Liver (tissue), 3 donors: ENCODE measurements around the gene PTPRN2.

Experiments
- RAD21 ChIP-seq, 2 donors: IDR thresholded peaks; 2 replicates each; pipeline ENCODE4 v1.6.1; 2016; ENCODE audit warnings: antibody characterized with exemption in 2 of 2, mild to moderate bottlenecking in 2 of 2
- TF ChIP-seq, protein P1 (sequence below): fragments of 150-350 bp; IDR thresholded peaks from 2 replicates; pipeline ENCODE4 v1.5.1; 2017; ENCODE audit warnings: improper control_type of control experiment, low read depth, low read length; ENCODE audit not compliant: missing input control
- donor health status: healthy.
- donor health status: healthy.

DNA sequence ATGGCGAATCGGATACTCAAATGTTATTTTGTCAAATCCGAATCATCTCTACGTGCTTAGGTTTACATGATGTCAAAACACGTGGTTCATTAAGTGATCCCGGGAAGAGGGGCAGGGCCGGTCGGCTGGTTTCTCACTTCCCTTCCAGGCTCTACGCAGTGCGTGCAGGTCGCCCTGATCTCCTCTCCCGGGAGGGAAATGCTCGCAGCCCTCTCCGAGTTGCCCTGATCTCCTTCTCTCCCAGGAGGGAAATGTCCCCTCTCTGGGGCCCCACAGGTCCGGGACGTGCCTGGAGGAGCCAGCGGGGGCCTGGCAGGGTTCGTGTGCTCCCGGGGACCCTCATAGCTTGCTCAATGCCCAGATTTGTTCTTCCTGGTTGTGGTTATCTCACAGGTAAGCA is 1048.1 kb downstream of the PTPRN2 start:
- TF ChIP-seq, protein P1, sequence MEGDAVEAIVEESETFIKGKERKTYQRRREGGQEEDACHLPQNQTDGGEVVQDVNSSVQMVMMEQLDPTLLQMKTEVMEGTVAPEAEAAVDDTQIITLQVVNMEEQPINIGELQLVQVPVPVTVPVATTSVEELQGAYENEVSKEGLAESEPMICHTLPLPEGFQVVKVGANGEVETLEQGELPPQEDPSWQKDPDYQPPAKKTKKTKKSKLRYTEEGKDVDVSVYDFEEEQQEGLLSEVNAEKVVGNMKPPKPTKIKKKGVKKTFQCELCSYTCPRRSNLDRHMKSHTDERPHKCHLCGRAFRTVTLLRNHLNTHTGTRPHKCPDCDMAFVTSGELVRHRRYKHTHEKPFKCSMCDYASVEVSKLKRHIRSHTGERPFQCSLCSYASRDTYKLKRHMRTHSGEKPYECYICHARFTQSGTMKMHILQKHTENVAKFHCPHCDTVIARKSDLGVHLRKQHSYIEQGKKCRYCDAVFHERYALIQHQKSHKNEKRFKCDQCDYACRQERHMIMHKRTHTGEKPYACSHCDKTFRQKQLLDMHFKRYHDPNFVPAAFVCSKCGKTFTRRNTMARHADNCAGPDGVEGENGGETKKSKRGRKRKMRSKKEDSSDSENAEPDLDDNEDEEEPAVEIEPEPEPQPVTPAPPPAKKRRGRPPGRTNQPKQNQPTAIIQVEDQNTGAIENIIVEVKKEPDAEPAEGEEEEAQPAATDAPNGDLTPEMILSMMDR: no peak
- no peak for TF ChIP-seq RAD21 (IDR thresholded peaks at IDR 0.05)
